Naive thymus-derived CD4-positive, alpha-beta T cell (primary cell): ENCODE results near the gene NT5E. TPM values are rescaled to one million over a fixed set of nuclear protein-coding genes. Genes with fewer than 3 reads are reported as not detected.

Experiments used
- ATAC-seq: fragments of 150-1000 bp; cut with Tn5 transposase; 2 replicates; pipeline ENCODE4 v1.10.0; 2021; ENCODE audit warnings: mild to moderate bottlenecking, moderate library complexity
- CTCF ChIA-PET: fragments of 350-600 bp; sonication (Branson Sonifier 250); formaldehyde crosslinking; loops from one replicate; lab custom pipeline; 2021; ENCODE audit warnings: antibody characterized with exemption; lab: Charles Lee
- POLR2A ChIA-PET: fragments of 350-600 bp; sonication (Branson Sonifier 250); formaldehyde crosslinking; loops from one replicate; lab custom pipeline; 2021; ENCODE audit warnings: antibody characterized with exemption, inconsistent platforms; lab: Charles Lee
- DNase-seq, 9 donors: peaks; one replicate each; pipeline versions ENCODE4 v3.0.0 to v3.0.0-alpha.2; 2020 to 2022; ENCODE audit warnings: mixed read lengths in 1 of 9
- H3K27ac ChIP-seq: one replicate; pipeline ENCODE4 v1.7.0; 2013; ENCODE audit warnings: mild to moderate bottlenecking, low read depth, low read length, moderate library complexity
- H3K27me3 ChIP-seq, 2 donors: one replicate each; pipeline ENCODE4 v1.7.0; 2013; ENCODE audit warnings: low read length in 2 of 2, mild to moderate bottlenecking in 2 of 2, moderate library complexity in 2 of 2; ENCODE audit not compliant: control insufficient read depth in 2 of 2, insufficient read depth in 2 of 2
- H3K36me3 ChIP-seq, 3 experiments: 1 replicate in 2 of 3; 2 replicates in 1 of 3; pipeline ENCODE4 v1.7.0; 2013; ENCODE audit warnings: low read length in 3 of 3, mild to moderate bottlenecking in 3 of 3, moderate library complexity in 1 of 3; ENCODE audit not compliant: insufficient read depth in 3 of 3, control insufficient read depth in 2 of 3
- H3K4me1 ChIP-seq, 2 donors: one replicate each; pipeline ENCODE4 v1.7.0; 2013; ENCODE audit warnings: low read length in 2 of 2, mild to moderate bottlenecking in 2 of 2, moderate library complexity in 1 of 2; ENCODE audit not compliant: control insufficient read depth in 2 of 2, insufficient read depth in 2 of 2
- H3K4me3 ChIP-seq: 2 replicates; pipeline ENCODE4 v1.7.0; 2013; ENCODE audit warnings: mild to moderate bottlenecking, low read length
- H3K9me3 ChIP-seq, 3 experiments: 1 replicate in 2 of 3; 2 replicates in 1 of 3; pipeline ENCODE4 v1.7.0; 2013; ENCODE audit warnings: low read length in 3 of 3; ENCODE audit not compliant: control insufficient read depth in 2 of 3
- H3K27ac Mint-ChIP-seq, 9 donors: one replicate each; pipeline ENCODE4 v1.8.0; 2020 to 2022; ENCODE audit warnings: mixed read lengths in 9 of 9, mild to moderate bottlenecking in 8 of 9, moderate library complexity in 5 of 9, inconsistent platforms in 2 of 9
- H3K27me3 Mint-ChIP-seq, 5 donors: one replicate each; pipeline ENCODE4 v1.8.0; 2021 to 2022; ENCODE audit warnings: mixed read lengths in 5 of 5, mild to moderate bottlenecking in 1 of 5
- H3K36me3 Mint-ChIP-seq, 5 donors: one replicate each; pipeline ENCODE4 v1.8.0; 2020 to 2022; ENCODE audit warnings: mixed read lengths in 5 of 5, mild to moderate bottlenecking in 3 of 5, inconsistent platforms in 1 of 5
- H3K4me1 Mint-ChIP-seq, 7 donors: one replicate each; pipeline ENCODE4 v1.8.0; 2020 to 2022; ENCODE audit warnings: mixed read lengths in 7 of 7, mild to moderate bottlenecking in 3 of 7, inconsistent platforms in 1 of 7
- H3K4me3 Mint-ChIP-seq, 10 donors: one replicate each; pipeline ENCODE4 v1.8.0; 2020 to 2022; ENCODE audit warnings: mild to moderate bottlenecking in 10 of 10, mixed read lengths in 10 of 10, moderate library complexity in 6 of 10, inconsistent platforms in 2 of 10
- H3K9me3 Mint-ChIP-seq, 11 donors: one replicate each; pipeline ENCODE4 v1.8.0; 2020 to 2022; ENCODE audit warnings: mixed read lengths in 11 of 11, mild to moderate bottlenecking in 4 of 11, inconsistent platforms in 1 of 11, moderate library complexity in 1 of 11
- intact Hi-C, 2 donors: fragments of 100-400 bp; cut with micrococcal nuclease; formaldehyde crosslinking; loops; one replicate each; pipeline ENCODE4 v1.15.1; 2023
- polyA plus RNA-seq, 2 donors: library from polyadenylated mRNA; unstranded; fragments of 300-500 nt; fragmentation: Illumina TruSeq; gene quantifications; one replicate each; pipeline ENCODE4 v1.2.3, GENCODE V29; 2021
- total RNA-seq, 6 experiments: library from RNA in 5 of 6; stranded (reverse) in 5 of 6; gene quantifications; 1 replicate in 5 of 6; 2 replicates in 1 of 6; pipeline ENCODE4 v1.2.3 and lab custom pipeline; 2021 to 2026

Gene NT5E
- total and polyA plus RNA-seq, 7 experiments from 2014 or later: 1.5 to 29.3 (median 3.7) TPM

DNA sequence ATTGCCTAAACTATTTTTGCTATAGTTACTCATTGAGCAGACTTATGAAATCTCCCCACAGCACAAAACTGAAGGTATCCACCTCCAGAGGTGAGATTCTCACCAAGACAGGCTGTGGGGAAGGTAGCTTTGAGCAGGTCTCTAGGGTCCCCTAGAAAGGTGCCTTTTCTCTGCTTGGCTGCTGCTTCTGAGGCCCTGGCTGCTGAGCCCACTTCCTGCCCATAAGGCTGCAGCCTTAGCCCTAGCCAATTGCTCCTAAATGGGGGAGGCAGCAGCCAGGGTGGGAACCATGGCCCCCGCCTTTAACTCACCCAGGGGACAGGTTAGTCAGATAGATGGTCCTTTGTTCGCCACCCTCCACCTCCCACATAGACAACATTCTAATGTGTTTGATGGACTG lies 3.6 kb downstream of the NT5E start:
- Mint-ChIP-seq H3K4me1 (peaks cover 21 to 87% (median 61%) of the 10 kb centered on the region in 7 donors), H3K27ac (peak overlapping the region in 1 of 9 donors; percentile 51), H3K9me3 (no peaks in the 10 kb centered on the region), H3K27me3 (peaks cover 20 to 80% (median 61%) of the 10 kb centered on the region in 5 donors), H3K36me3 (peaks cover 0 to 38% (median 0%) of the 10 kb centered on the region in 5 donors), H3K4me3 (peak overlapping the region in 4 of 10 donors; percentile 8 to 97 (median 65))
- H3K9me3 ChIP-seq: no peaks in the 10 kb centered on the region
- no peak overlapping the region for H3K4me3 ChIP-seq
- ATAC-seq (no peak), DNase-seq (no peak)
- peaks cover 0 to 15% of the 10 kb centered on the region in 2 donors for H3K27me3 ChIP-seq
- H3K36me3 ChIP-seq: no peaks in the 10 kb centered on the region
- ChIA-PET POLR2A (no interaction called here), CTCF (no interaction called here)
- intact Hi-C loops: loop anchor here in 1 of 2 donors (5.0 kb wide), 1 partner anchor 189 kb away; the partner anchor contains the start of gene SYNCRIP
- H3K27ac ChIP-seq: no peak overlapping the region
- peaks cover 0 to 9% of the 10 kb centered on the region in 2 donors for H3K4me1 ChIP-seq

DNA sequence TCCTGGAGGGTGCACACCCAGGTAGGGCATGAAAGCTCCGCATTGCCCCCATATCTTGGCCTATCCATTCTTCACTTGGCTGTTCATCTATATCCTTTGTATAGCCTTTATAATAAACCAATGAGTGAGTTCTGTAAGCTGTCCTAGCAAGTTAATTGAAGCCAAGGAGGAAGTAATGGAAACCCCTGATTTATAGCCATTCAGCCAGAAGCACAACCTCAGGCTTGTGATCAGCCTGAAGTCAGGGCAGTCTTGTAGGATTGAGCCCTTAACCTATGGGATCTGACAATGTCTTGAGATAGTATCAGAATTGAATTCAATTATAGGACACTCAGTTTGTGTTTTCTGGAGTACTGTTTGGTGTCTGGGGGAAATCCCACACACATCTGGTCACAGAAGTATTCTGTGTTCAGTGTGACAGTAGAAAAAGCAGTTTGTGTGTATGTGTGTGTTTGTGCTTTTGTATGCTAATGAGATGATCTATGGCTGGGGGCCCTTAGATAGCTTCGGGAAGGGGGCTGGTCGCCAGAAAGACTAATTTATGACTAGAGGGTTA lies 5.7 kb downstream of the NT5E start:
- ChIA-PET POLR2A (no interaction called here), CTCF (no interaction called here)
- intact Hi-C loops: no loop called here
- H3K27me3 Mint-ChIP-seq: peaks cover 10 to 65% (median 53%) of the 10 kb centered on the region in 5 donors
- peak overlapping the region in 1 of 10 donors; percentile 12 for H3K4me3 Mint-ChIP-seq
- H3K9me3 Mint-ChIP-seq: no peaks in the 10 kb centered on the region
- DNase-seq (no peak), ATAC-seq (no peak)
- Histone ChIP-seq H3K27ac (no peak overlapping the region), H3K27me3 (peaks cover 0 to 9% of the 10 kb centered on the region in 2 donors), H3K36me3 (no peaks in the 10 kb centered on the region), H3K4me3 (no peak overlapping the region), H3K4me1 (peaks cover 0 to 11% of the 10 kb centered on the region in 2 donors), H3K9me3 (no peaks in the 10 kb centered on the region)
- H3K4me1 Mint-ChIP-seq: peaks cover 15 to 92% (median 58%) of the 10 kb centered on the region in 7 donors
- H3K36me3 Mint-ChIP-seq: peaks cover 0 to 39% (median 0%) of the 10 kb centered on the region in 5 donors
- no peak overlapping the region for H3K27ac Mint-ChIP-seq

DNA sequence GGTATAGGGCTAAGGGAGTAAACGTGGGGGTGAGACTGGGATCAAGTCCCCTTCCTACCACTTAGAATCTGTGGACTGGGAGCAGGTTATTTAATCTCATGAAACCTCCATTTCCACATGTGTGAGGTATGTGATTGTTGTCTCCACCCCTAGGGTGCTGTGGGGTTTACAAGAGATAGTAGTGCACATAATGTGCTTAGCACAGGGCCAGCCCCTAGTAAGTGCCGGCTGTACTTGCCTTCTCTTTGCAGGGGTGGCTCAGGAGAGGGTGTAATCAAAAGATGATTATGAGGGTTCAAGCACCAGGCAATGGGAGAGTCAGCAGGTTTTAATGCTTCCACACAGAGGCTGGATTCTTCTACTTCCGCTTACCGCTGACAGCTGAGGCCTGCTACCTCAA lies 6.9 kb downstream of the NT5E start:
- ATAC-seq: no peak
- H3K4me1 Mint-ChIP-seq: peaks cover 6 to 93% (median 56%) of the 10 kb centered on the region in 7 donors
- DNase-seq: no peak
- no peak overlapping the region for H3K27ac ChIP-seq
- intact Hi-C loops: no loop called here
- H3K9me3 Mint-ChIP-seq: no peaks in the 10 kb centered on the region
- H3K36me3 ChIP-seq: no peaks in the 10 kb centered on the region
- peaks cover 0 to 54% (median 42%) of the 10 kb centered on the region in 5 donors for H3K27me3 Mint-ChIP-seq
- peaks cover 3 to 17% of the 10 kb centered on the region in 2 donors for H3K4me1 ChIP-seq
- no peaks in the 10 kb centered on the region for H3K27me3 ChIP-seq
- peak overlapping the region in 2 of 9 donors; percentile 10 to 28 for H3K27ac Mint-ChIP-seq
- ChIA-PET CTCF (no interaction called here), POLR2A (no interaction called here)
- no peaks in the 10 kb centered on the region for H3K9me3 ChIP-seq
- H3K36me3 Mint-ChIP-seq: peaks cover 0 to 32% (median 0%) of the 10 kb centered on the region in 5 donors
- no peak overlapping the region for H3K4me3 ChIP-seq
- H3K4me3 Mint-ChIP-seq: peak overlapping the region in 1 of 10 donors; percentile 28

DNA sequence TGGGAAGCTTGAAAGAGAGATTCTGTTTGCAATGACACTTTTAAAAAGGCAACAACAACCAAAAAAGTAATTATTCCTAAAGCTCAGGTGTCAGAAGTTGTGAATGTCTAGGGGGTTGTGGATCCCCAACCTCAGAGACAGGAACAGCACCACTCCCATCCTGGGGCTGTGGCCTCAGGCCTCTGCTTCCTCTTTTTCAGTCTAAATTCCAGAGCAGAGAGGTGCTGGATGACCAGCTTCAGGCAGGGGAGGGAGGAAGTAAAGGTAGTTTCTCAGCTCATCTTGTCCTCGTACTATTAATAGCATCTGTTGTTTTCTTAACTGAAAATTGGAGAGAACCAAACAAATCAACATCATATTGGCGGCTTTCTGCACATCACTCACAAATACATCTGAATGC lies 8.3 kb downstream of the NT5E start:
- ChIA-PET POLR2A (no interaction called here), CTCF (interaction anchor here (1.4 kb wide), 1 partner anchor 27 kb away, joined by 3 read pairs; no protein-coding TSS in a partner anchor)
- no peak for DNase-seq
- intact Hi-C loops: no loop called here
- peak overlapping the region in 2 of 10 donors; percentile 12 to 53 for H3K4me3 Mint-ChIP-seq
- Histone ChIP-seq H3K36me3 (no peaks in the 10 kb centered on the region), H3K27ac (no peak overlapping the region), H3K27me3 (no peaks in the 10 kb centered on the region), H3K4me3 (no peak overlapping the region), H3K4me1 (peaks cover 9 to 25% of the 10 kb centered on the region in 2 donors), H3K9me3 (no peaks in the 10 kb centered on the region)
- peaks cover 0 to 47% (median 36%) of the 10 kb centered on the region in 5 donors for H3K27me3 Mint-ChIP-seq
- no peak for ATAC-seq
- peaks cover 13 to 91% (median 53%) of the 10 kb centered on the region in 7 donors for H3K4me1 Mint-ChIP-seq
- peak overlapping the region in 2 of 9 donors; percentile 15 to 73 for H3K27ac Mint-ChIP-seq
- H3K36me3 Mint-ChIP-seq: peaks cover 0 to 26% (median 0%) of the 10 kb centered on the region in 5 donors
- no peaks in the 10 kb centered on the region for H3K9me3 Mint-ChIP-seq

DNA sequence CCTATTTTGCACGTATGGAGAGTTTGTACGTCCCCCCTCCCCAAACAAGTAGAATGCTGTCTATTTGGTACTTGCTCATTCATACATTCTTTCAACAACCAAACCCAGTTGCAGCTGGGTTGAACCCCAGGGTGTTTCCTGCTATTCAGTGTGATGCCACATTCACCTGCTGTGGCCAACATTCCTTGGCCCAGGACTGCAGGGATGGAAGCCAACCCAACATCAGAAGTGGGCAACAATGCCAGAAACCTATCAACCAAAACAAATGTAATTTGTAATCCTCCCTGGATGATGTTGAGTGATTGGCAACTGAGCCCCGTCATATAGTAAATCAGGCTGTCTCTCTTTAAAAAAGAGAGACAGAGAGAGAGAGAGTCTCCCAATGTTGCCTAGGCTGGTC lies 8.9 kb downstream of the NT5E start:
- intact Hi-C loops: no loop called here
- POLR2A ChIA-PET: no interaction called here
- Histone ChIP-seq H3K4me3 (no peak overlapping the region), H3K27ac (no peak overlapping the region), H3K9me3 (no peaks in the 10 kb centered on the region), H3K27me3 (no peaks in the 10 kb centered on the region), H3K36me3 (no peaks in the 10 kb centered on the region), H3K4me1 (peaks cover 9 to 25% of the 10 kb centered on the region in 2 donors)
- Mint-ChIP-seq H3K4me3 (peak overlapping the region in 4 of 10 donors; percentile 4 to 49 (median 26)), H3K9me3 (no peaks in the 10 kb centered on the region), H3K27me3 (peaks cover 0 to 42% (median 35%) of the 10 kb centered on the region in 5 donors), H3K4me1 (peaks cover 10 to 91% (median 47%) of the 10 kb centered on the region in 7 donors), H3K36me3 (peaks cover 0 to 24% (median 0%) of the 10 kb centered on the region in 5 donors), H3K27ac (peak overlapping the region in 3 of 9 donors; percentile 23 to 59 (median 56))
- ATAC-seq (no peak), DNase-seq (no peak)
- CTCF ChIA-PET: interaction anchor here (0.7 to 1.4 kb wide), 2 partner anchors 26 to 103 kb away, joined by 3 read pairs; no protein-coding TSS in a partner anchor

DNA sequence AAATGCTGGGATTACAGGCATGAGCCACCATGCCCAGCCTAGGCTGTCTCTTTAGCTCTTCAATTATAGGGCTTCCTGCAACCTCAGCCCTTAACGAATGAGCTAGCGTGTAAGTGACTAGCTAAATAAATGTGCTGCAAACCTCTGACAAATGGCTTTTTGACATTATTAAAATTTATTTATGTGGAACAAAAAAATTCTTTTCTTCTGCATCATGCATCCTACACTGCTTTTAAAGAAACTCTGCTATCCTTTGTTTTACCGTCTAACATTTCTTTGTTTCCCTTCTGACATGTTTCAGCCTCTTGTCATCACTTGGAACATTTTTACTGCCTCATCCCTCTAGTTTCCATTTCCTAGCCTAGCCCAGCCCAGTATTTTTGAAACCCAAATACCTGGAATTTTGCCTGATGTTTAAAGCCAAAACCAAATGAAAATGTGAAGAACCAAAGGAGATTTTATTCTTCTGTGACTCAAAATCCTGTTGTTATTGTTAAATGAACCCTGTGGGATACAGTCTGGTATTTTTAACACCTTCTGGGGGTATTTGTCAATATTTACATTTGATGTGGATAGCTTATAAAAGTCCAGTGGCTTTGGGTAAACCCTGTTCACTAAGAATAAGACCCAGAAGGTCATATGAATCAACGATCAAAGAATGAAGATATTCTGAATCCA lies 9.5 kb downstream of the NT5E start:
- CTCF ChIA-PET: interaction anchor here (0.7 to 1.4 kb wide), 2 partner anchors 25 to 104 kb away, joined by 3 read pairs; no protein-coding TSS in a partner anchor
- Histone ChIP-seq H3K4me1 (peaks cover 9 to 25% of the 10 kb centered on the region in 2 donors), H3K27ac (no peak overlapping the region), H3K36me3 (no peaks in the 10 kb centered on the region), H3K4me3 (no peak overlapping the region), H3K9me3 (no peaks in the 10 kb centered on the region), H3K27me3 (no peaks in the 10 kb centered on the region)
- POLR2A ChIA-PET: interaction anchor here (1.0 kb wide), 1 partner anchor 9 kb away, joined by 3 read pairs; the partner anchor contains the start of gene NT5E
- Mint-ChIP-seq H3K27ac (peak overlapping the region in 6 of 9 donors; percentile 15 to 64 (median 49)), H3K9me3 (no peaks in the 10 kb centered on the region), H3K4me1 (peaks cover 10 to 91% (median 47%) of the 10 kb centered on the region in 7 donors), H3K27me3 (peaks cover 0 to 37% (median 29%) of the 10 kb centered on the region in 5 donors), H3K36me3 (peaks cover 0 to 20% (median 0%) of the 10 kb centered on the region in 5 donors), H3K4me3 (peak overlapping the region in 4 of 10 donors; percentile 4 to 31 (median 21))
- DNase-seq: no peak
- ATAC-seq: no peak
- intact Hi-C loops: no loop called here
